ENCODE results near the gene ZNF814. TPM values are rescaled to one million over a fixed set of nuclear protein-coding genes. Genes with fewer than 3 reads are reported as not detected.
"Not testable (repeated sequence)": the region's sequence is repeated elsewhere in the genome, so short reads cannot be mapped to it uniquely, and the experiment has no call there.

Gene ZNF814
- total and polyA plus RNA-seq, 2 donors = 8.3 to 19.2 TPM

DNA sequence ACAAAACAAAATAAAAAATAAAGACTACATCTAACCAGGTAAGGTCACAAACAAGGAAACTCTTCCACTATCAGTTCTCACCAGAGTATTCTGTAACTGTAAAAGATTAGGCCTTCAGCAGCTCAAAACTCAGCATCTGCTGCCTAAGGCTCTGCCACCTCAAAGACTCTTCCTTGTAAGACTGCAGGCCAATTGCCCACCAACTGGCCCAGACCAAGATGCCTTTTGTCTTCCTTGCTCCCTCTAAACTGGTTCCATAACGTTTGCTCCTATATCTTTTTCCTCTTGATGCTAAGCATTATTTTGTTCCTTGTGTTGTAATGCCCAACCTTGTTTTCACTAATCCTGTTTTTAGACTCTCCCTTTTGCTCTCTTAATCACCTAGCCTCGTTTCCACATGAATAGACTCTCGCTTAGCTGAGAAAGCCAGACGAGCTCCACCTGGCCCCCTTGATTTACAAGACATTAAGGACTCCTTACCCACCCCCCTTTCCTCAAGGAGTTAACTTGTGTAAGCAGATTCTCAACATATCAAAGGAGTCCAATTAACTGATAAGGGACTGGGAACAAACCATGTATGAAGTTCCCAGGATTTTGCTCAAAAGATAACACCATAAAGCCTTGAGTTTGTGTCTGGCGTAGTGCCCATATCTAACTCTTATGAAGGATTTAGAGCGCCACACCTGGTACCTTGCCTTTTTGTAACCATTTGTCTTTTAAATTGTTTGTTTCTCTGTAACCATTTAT is 1.5 kb downstream of the ZNF814 start:
- no peaks in the 10 kb centered on the region for H3K4me1 ChIP-seq (ENCODE audit: insufficient read depth)
- H3K36me3 ChIP-seq (ENCODE audit: insufficient read depth) = no peaks in the 10 kb centered on the region
- H3K4me3 ChIP-seq (ENCODE audit: low read depth, low read length) = no peak overlapping the region
- DNase-seq (ENCODE audit: extremely low spot score) = peak; percentile 37
- H3K27ac ChIP-seq (ENCODE audit: low read depth) = no peak overlapping the region
- WGBS = 15% methylated on average over 6 of the region's 6 CpGs

DNA sequence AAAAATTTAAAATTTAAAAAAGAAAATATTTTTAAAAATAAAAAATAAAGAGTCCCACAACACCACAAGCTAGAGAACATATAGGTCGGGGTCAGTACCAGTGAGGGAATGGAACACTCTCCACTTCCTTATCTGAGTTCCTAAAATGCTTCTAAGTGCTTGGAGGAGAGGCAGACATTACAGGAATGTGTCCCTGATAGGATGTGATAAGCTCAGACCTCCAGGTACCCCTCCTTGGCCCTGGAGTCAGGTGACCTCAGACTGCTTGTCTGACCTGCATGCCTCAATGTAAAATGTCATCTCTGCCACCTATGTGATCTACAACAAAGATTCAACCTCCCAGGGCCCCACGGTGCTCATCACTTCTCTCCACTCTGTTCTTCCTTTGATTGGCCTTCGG is 2.8 kb downstream of the ZNF814 start:
- WGBS = 86% methylated on average over 3 of the region's 3 CpGs

DNA sequence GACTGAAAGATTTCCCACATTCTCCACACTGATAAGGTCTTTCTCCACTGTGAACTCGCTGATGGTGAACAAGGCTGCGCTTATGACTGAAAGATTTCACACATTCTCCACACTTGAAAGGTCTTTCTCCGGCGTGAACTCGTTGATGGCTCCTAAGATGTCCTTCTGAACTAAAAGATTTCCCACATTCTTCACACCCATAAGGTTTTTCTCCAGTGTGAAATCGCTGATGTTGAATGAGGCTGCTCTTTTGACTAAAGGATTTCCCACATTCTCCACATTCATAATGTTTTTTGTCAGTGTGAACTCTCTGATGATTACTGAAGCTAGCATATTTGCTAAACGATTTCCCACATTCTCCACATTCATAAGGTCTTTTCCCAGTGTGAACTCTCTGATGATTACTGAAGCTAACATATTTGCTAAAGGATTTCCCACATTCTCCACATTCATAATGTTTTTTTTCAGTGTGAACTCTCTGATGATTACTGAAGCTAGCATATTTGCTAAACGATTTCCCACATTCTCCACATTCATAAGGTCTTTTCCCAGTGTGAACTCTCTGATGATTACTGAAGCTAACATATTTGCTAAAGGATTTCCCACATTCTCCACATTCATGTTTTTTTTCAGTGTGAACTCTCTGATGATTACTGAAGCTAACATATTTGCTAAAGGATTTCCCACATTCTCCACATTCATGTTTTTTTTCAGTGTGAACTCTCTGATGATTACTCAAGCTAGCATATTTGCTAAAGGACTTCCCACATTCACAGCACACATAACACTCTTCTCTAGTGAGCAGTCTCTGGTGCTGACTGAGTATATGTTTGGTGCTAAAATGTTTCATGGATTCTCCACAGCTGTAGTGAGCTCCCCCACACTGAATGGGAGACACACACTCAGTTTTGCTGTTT is 14.7 kb downstream of the ZNF814 start:
- not testable (repeated sequence) for H3K27ac ChIP-seq (ENCODE audit: low read depth); H3K36me3 ChIP-seq (ENCODE audit: insufficient read depth); DNase-seq (ENCODE audit: extremely low spot score); H3K4me3 ChIP-seq (ENCODE audit: low read depth, low read length); H3K4me1 ChIP-seq (ENCODE audit: insufficient read depth)
- WGBS = 95% methylated on average over 8 of the region's 8 CpGs

More for the DNA sequence above, 2.8 kb downstream of the ZNF814 start:
- no peak for DNase-seq (ENCODE audit: extremely low spot score)
- Histone ChIP-seq H3K27ac (ENCODE audit: low read depth) (no peak overlapping the region), H3K4me3 (ENCODE audit: low read depth, low read length) (no peak overlapping the region), H3K4me1 (ENCODE audit: insufficient read depth) (no peaks in the 10 kb centered on the region), H3K36me3 (ENCODE audit: insufficient read depth) (no peaks in the 10 kb centered on the region)

DNA sequence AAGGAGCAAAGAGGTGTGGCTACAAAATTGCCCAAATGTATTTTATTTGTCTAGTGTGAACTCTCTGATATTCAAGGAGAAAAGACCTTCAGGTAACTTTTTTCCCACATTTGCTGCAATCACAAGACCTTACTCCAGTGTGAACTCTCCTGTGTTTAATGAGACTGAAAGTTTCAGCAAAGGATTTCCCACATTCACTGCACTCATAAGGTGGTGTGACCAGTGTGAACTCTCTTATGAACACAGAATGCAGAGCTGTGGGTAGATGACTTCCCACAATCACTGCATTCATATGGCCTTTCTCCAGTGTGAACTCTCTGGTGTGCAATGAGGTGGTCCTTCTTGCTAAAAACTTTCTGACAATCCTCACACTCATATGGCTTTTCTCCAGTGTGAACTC is 16.4 kb downstream of the ZNF814 start:
- Histone ChIP-seq H3K36me3 (ENCODE audit: insufficient read depth) (peaks cover 2% of the 10 kb centered on the region), H3K27ac (ENCODE audit: low read depth) (no peak overlapping the region), H3K4me3 (ENCODE audit: low read depth, low read length) (no peak overlapping the region), H3K4me1 (ENCODE audit: insufficient read depth) (no peaks in the 10 kb centered on the region)
- DNase-seq (ENCODE audit: extremely low spot score) = no peak

DNA sequence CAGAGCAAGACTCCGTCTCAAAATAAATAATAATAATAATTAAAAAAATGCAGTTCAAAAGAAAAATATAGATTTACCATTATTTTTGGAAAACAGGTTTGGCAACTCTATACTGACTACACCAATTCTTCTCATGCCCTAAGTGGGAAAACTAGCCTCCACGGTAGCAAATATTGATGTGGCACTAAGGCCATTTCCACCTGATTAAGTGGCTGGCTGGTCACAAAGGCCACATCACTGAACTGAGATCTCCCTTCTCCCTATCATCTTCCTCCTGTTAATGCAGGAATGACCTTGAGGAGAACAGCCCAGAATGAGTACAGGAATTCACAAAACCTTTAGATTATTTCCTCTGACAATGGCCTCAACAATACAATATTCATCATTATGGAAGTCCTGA is 18.6 kb downstream of the ZNF814 start:
- H3K4me1 ChIP-seq (ENCODE audit: insufficient read depth) = no peaks in the 10 kb centered on the region
- H3K27ac ChIP-seq (ENCODE audit: low read depth) = no peak overlapping the region
- peaks cover 8% of the 10 kb centered on the region for H3K36me3 ChIP-seq (ENCODE audit: insufficient read depth)
- WGBS = 93% methylated on average over 2 of the region's 2 CpGs
- no peak for DNase-seq (ENCODE audit: extremely low spot score)
- H3K4me3 ChIP-seq (ENCODE audit: low read depth, low read length) = no peak overlapping the region

DNA sequence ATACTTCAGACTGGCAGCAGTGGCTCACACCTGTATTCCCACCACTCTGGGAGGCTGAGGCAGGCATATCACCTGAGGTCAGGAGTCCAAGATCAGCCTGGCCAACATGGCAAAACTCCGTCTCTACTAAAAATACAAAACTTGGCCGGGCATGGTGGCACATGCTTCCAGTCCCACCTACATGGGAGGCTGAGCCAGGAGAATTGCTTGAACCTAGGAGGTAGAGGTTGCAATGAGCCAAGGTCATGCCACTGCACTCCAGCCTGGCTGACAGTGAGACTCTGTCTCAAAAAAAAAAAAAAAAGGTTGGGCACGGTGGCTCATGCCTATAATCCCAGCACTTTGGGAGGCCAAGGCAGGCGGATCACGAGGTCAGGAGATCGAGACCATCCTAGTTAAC is 19.2 kb downstream of the ZNF814 start:
- H3K4me3 ChIP-seq (ENCODE audit: low read depth, low read length); H3K36me3 ChIP-seq (ENCODE audit: insufficient read depth); H3K27ac ChIP-seq (ENCODE audit: low read depth); DNase-seq (ENCODE audit: extremely low spot score); H3K4me1 ChIP-seq (ENCODE audit: insufficient read depth): not testable (repeated sequence)
- 93% methylated on average over 6 of the region's 6 CpGs for WGBS

DNA sequence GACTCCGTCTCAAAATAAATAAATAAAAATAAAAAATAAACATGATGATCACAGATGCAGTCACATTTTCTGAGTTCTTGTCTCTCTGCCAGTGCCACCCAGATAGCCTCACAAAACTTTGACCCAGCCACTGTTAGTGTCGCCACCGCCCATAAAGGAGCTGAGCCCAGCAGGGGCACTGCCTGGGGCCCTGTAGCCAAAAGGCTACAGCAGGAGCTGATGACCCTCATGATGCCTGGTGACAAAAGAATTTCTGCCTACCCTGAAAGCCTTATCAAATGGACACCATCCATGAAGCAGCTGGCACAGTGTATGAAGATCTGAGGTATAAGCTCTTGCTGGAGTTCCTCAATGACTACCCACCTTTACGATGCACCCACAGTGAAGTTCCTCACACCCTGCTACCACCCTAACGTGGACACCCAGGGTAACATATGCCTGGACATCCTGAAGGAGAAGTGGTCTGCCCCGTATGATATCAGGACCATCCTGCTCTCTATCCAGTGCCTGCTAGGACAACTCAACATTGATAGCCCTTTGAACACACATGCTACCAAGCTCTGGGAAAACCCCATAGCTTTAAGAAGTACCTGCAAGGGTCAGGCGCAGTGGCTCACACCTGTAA is 20.9 kb downstream of the ZNF814 start:
- no peaks in the 10 kb centered on the region for H3K4me1 ChIP-seq (ENCODE audit: insufficient read depth)
- DNase-seq (ENCODE audit: extremely low spot score) = no peak
- H3K27ac ChIP-seq (ENCODE audit: low read depth) = no peak overlapping the region
- no peak overlapping the region for H3K4me3 ChIP-seq (ENCODE audit: low read depth, low read length)
- peaks cover 10% of the 10 kb centered on the region for H3K36me3 ChIP-seq (ENCODE audit: insufficient read depth)
- 98% methylated on average over 7 of the region's 7 CpGs for WGBS

DNA sequence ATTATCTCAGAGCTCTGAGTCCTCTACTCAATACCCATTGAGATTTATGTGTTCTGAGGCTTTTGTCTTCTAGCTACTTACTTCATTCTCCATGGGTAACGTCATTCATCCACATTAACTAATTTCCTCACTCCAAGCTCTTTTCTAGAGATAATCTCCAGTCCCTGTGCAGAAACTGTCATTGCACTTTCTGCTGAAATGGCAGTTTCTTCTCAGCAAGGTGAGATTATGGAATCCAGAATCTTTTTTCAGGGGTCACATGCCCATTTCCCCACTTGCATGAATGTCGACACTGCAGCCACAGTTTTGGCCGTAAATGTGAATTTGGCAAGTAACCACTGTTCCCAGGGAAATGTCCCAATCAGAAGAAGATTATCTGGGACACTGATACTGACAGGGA is 26.5 kb downstream of the ZNF814 start:
- H3K27ac ChIP-seq (ENCODE audit: low read depth) = not testable (repeated sequence)
- peaks cover 19% of the 10 kb centered on the region for H3K36me3 ChIP-seq (ENCODE audit: insufficient read depth)

DNA sequence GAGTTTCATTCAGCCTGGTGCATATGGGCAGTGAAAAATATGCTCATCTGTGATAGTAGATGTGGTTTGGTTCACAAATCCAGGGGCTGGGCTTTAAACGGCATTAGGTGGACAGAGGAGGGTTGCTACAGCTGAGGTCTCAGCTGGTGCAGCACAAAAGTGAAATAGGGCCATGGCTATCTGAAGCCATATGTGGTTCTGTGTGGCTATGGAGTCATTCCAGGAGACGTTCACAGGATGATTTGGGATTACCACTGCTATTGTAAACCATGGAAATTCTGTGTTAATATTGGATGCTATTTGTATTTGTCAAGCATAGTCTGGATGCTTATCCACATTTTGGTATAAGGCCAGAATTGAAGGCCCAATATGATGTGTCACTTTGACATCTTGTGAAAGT is 34.7 kb downstream of the ZNF814 start:
- H3K4me3 ChIP-seq (ENCODE audit: low read depth, low read length); H3K36me3 ChIP-seq (ENCODE audit: insufficient read depth); DNase-seq (ENCODE audit: extremely low spot score); H3K27ac ChIP-seq (ENCODE audit: low read depth); H3K4me1 ChIP-seq (ENCODE audit: insufficient read depth): not testable (repeated sequence)
- WGBS = 78% methylated on average over 2 of the region's 2 CpGs

More for the DNA sequence above, 26.5 kb downstream of the ZNF814 start:
- WGBS = 93% methylated on average over 3 of the region's 3 CpGs
- H3K4me3 ChIP-seq (ENCODE audit: low read depth, low read length); DNase-seq (ENCODE audit: extremely low spot score); H3K4me1 ChIP-seq (ENCODE audit: insufficient read depth): not testable (repeated sequence)

DNA sequence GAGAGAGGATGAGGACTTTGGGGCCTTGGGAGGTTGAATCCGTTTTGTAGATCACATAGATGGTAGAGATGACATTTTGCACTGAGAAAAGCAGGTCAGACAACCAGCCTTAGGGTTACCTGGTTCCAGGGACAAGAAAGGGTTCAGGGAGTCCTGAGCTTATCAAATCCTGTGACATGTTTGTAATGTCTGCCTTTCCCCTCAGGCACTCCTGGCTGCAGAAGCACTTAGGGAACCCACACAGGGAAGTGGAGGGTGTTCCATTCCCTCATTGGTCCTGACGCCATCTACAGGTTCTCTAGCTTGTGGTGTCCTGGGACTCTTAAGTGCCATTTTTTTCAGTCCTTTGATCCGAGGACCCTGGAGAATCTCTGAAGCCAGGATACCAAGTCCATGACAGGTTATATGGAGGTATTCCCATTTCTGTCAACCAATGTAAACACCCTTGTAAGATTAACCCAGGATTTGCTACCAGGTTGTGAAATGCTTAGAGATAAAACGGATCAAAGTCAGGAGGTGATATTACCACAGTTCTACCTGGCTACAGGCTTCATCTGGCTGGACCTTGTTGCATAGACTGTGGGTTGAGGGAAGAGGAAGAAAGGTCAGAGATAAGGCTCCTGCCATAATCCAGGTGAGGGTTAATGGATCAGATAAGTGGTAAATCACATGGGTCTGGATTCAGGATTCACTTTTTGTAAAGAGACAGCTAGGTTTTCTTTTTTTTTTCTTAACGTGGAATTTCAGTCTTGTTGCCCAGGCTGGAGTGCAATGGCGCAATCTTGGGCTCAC is 36.8 kb downstream of the ZNF814 start:
- H3K4me3 ChIP-seq (ENCODE audit: low read depth, low read length); DNase-seq (ENCODE audit: extremely low spot score); H3K4me1 ChIP-seq (ENCODE audit: insufficient read depth); H3K36me3 ChIP-seq (ENCODE audit: insufficient read depth); H3K27ac ChIP-seq (ENCODE audit: low read depth): not testable (repeated sequence)
- WGBS = 88% methylated on average over 5 of the region's 6 CpGs

DNA sequence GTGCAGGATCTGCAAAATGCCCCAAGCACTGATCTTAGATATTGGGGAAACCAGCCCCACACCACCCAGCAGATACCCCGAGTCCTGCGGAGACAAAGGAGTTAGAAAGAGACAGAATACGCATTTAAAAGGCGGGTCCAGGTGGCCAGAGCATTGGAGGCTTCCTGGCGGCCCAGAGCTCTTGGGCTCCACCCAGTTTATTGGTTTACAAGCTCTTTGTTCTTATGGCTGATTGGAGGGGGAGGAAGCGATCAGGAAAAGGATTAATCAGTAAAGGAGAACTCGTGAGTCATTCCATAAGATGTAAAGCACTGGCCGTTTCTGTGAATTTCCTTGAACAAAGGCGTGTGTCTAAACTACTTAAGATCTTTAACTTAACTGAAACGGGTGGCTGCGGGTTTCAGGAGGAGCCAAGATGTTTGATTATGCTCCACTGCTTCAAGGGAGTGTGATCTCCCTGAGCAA is 38.3 kb downstream of the ZNF814 start:
- peak; percentile 64 for DNase-seq (ENCODE audit: extremely low spot score)
- no peak overlapping the region for H3K27ac ChIP-seq (ENCODE audit: low read depth)
- peak overlapping the region; percentile 70 for H3K4me3 ChIP-seq (ENCODE audit: low read depth, low read length)
- H3K4me1 ChIP-seq (ENCODE audit: insufficient read depth) = no peaks in the 10 kb centered on the region
- no peaks in the 10 kb centered on the region for H3K36me3 ChIP-seq (ENCODE audit: insufficient read depth)
- WGBS = 7% methylated on average over 11 of the region's 11 CpGs

DNA sequence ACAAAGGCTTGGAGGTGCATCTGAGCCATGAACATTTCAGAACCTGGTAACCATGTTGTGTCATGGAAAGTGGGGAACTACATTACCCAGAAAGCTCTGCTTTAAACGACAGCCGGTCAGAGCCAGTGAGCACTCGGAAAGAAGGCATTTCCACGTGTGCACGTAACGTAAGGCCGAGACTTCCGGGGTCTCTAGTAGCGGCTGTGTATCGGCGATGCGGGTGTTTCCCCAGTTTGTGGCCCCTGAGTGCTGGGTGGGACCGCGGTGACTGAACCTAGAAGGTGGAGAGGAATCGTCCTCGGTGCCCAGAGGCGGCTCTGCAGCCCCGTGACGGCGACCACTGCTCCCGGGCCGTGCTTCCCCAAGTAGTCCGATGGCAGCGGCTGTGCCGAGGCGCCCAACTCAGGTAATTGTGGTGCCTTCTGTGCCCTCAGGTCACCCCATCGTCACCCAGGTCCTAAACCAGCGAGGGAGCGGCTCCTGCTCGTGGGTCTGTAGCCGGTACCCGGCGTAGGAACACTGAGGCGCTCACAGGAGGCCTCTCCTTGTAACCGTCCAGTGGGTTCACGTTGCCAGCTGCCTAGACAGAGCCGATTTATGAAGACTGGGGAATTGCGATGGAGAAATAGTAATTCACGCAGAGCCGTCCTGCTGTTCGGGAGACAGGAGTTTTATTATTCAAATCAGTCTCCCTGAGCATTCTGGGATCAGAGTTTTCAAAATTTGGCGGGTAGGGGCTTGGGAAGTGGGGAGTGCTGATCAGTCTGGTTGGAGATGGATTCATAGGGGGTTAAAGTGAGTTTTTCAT is 39.0 kb downstream of the ZNF814 start, which contains the start of gene ZNF587:
Gene ZNF587, plus strand, starts transcription at position 194 of the 808 bp plus-strand sequence. Its CDS starts 180 bp downstream, at position 374.
- not testable (repeated sequence) for H3K27ac ChIP-seq (ENCODE audit: low read depth); H3K4me1 ChIP-seq (ENCODE audit: insufficient read depth); H3K36me3 ChIP-seq (ENCODE audit: insufficient read depth)
- under 1% methylated on average over 42 of the region's 42 CpGs for WGBS
- peak within 1 kb of the TSS; percentile 70 for H3K4me3 ChIP-seq (ENCODE audit: low read depth, low read length)
- DNase-seq (ENCODE audit: extremely low spot score) = peak; percentile 74

Measured in urinary bladder (tissue), 4 donors.